Measurements from ENCODE around the gene OTUD5.

OTUD5 gene

GRCh38 chrX:48937054-48937907 lies 20.1 kb downstream of the OTUD5 start:
- DNase-seq (ENCODE audit: low read depth in 3 of 3), result peak in 2 of 3 experiments; percentile 65 to 80

DNA sequence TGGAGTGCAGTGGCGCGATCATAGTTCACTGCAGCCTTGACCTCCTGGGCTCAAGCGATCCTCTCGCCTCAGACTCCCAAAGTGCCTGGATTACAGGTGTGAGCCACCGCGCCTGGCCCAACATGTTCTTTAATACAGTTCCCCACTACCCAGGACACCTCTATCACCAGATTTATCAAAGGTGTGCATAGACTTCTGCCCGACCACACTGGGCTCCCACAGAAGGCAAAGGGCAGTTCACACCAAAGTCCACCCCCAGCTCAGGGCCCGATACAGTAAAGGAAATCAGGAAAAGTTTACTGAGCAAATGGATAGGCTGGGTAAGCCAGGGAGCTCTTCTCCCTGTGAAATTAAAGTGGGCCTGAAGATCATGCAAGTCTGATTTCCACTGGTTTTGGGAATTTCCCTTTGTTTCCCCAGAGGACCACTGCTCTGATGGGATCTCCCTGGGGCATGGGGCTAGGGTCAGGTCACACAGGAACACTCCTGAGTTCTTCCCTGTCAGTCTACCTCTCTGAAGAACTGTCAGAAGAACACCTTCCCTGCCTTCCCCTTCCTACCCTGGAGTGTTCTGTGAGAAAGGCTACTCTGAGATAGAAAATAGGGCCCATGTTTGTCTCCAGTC lies 20.9 kb downstream of the OTUD5 start:
- DNase-seq (ENCODE audit: low read depth in 3 of 3), result no peak

DNA sequence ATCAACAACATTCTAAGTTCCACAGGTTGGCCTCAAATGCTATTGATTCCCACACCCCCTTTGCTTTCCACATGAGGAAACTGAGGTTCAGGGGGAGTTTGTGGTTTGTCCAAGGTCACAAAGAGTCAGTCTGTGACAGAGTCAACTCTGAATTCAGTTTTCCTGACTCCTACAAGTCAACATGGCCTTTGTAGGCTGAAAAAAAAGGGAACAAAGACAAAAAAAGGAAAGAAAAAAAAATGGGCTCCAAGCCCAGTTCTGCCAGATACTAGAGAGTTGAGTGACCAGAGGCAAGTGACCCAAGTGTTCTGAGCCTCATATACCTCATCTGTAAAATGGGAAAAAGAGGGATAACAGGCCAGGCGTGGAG lies 22.1 kb downstream of the OTUD5 start:
- DNase-seq (ENCODE audit: low read depth in 3 of 3), result no peak

DNA sequence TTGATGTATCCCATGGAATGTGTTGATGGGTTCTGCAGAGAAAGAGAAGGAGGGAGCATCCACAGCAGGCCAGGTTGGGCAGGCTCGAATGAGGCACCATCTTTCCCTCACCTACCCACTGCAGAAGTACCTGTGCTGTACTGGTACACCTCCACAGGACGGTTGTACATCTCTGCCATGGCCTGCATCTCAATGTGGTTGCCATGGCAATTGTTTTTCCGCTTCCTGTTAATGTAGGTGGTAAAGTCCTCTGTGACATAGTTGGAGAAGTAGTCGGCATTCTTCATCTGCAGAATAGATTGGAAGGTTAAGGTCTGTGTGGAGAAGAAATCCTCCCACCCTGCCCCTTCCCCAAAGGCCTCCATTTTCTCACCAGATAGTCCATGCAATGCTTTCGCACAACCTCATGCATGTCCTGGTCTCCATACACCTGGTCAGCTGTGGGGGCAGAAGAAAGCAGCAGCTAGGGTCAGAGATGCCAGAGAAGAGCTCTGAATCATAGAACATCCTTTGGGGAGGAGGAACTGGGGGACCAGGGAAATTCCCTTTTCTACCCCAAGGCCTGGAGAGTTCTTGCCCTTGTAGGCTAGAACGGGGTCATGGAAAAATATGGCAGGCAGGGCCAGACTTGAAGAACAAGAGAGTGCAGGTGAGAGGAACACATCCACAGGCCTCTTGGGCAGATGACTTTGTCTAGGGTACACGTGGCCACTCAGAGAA lies 22.7 kb downstream of the OTUD5 start:
- DNase-seq (ENCODE audit: low read depth in 3 of 3), result no peak

DNA sequence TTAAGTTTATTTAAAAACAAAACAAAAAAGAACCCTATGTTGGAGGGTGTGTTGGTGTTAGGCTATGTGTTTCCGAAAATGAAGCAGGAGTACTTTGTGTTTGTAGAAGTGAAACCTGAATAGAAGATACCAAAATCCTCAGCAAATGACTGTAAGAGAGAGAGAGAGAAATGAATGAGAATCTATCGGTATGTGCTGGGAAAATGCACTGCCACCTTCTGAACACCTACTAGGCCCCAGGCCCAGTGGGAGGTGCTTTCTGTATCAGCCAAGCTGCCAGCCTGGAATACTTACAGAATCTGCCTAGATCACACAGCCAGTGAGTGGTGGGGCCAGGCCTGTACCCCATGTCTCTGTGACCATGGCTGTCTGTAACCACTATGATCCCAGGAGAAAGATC lies 23.6 kb downstream of the OTUD5 start:
- DNase-seq (ENCODE audit: low read depth in 3 of 3), result no peak

- DNase-seq (ENCODE audit: low read depth in 3 of 3), result no peak
These were observed 29.5 kb downstream of the OTUD5 start for GRCh38 chrX:48927736-48928382.

GRCh38 chrX:48927123-48927522 lies 30.3 kb downstream of the OTUD5 start:
- DNase-seq (ENCODE audit: low read depth in 3 of 3), result no peak

DNA sequence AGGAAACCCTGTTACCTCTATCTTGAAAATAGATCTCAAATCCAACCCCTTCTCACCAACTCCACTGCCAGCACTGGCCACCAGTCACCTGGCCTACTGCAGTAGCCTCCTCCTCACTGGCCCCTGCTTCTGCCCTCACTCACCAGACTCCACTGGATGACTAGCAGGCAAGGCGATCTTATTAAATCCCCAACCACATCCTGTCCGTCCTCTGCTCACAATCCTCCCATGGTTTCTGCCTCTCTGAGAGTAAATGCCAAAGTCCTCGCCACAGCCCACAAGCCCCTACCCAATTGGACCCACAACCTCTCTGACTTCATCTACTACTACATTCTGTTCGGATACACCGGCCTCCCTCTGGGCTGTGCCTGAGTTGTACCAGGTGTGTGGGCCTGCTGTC lies 33.1 kb downstream of the OTUD5 start:
- no peak for DNase-seq (ENCODE audit: low read depth in 3 of 3)

GRCh38 chrX:48923771-48924170 lies 33.6 kb downstream of the OTUD5 start:
- no peak for DNase-seq (ENCODE audit: low read depth in 3 of 3)

DNA sequence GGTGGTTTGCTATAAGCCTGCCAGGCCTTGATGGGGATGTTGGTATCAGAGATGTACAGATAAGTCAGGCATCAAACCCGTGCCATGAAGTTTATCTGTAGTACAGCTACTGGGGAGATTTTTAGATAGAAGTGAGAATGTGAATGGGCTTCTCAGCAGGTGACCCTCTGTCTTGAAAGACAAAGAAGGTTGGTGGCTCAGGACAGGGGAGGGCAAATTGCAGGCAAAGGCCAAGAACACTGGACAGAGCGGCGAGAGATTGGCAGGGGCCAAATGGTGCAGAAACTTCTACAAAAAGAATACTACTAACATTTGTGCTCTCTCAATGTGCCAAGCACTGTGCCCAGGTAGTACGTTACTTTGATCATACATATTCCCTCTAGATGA lies 36.7 kb downstream of the OTUD5 start:
- DNase-seq (ENCODE audit: low read depth in 3 of 3), result no peak

DNA sequence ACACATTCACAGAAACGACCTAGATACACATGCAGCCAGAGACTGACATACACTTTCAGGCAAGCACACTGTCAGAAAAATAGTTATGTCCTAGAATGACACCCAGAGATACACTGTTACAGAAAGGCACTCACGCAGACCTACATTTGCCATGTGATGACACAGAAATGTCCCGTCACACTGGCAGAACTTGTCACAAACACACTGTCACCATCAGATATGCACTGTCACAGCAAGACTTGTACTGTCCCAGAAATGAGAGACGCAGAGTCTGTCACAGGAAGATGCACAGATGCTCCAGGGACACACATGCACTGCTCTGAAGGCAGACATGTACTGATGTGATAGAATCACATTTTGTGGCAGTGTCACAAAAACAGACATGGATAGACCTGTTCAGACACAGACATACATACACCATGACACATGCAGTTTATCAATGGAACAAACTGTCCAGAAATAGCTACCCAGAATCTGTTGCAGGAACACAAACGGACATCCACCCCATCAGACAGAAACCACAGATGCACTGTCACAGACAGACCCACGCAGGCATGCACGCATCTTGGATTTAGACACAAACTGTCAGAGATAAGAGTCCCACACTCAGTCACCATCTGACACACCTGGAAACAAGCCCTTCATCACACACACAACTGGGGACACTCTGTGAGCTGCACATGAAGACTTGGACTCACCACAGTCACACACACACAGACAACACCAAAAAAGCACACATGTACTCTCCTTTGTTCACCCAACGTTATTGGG lies 37.3 kb downstream of the OTUD5 start:
- DNase-seq (ENCODE audit: low read depth in 3 of 3), result no peak

DNA sequence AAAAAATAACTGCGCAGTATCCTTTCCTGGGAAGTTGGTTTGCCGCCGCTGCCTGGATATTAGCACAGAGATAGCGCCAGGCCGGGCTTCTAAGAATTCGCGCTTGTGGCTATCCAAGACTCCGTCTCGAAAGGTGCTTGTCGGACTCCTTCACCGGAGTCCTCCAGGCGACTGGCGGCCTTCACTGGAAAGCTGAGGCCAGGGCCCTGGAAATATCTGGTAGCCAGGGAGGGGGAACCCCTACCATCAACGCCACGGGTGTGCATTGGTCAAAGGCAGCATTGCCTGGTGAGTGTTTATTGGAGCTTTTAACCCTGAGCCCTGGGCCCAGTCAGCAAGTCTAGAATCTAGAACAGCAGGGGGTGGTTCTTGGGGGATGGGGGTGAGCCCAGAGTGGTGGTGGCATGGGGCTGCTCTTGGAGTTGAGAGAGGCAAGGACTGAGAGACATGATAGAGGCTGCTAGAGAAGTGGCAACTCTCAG lies 38.0 kb downstream of the OTUD5 start:
- DNase-seq (ENCODE audit: low read depth in 3 of 3), result no peak

- DNase-seq (ENCODE audit: low read depth in 3 of 3), result peak; percentile 71 to 90 (median 78)
These were observed 38.6 kb downstream of the OTUD5 start, which contains the start of gene PIM2 for GRCh38 chrX:48918643-48919340. TSS of gene PIM2 (minus strand) at chrX:48919024. CDS start at chrX:48918834, 190 bp downstream.

DNA sequence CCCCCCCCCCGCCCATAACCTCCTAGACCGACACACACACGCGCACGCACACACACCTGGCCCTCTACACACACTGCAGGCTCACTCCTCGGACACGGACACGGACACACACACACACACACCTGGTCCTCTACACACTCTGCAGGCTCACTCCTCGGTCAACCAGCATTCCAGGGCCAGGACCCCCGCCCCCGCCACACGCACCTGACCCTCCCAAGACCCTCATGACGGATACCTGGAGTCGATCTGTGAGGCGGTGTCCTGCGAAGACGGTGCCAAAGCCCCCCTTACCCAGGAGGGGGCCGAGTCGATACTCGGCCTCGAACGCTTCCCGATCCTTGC lies 39.1 kb downstream of the OTUD5 start:
- DNase-seq (ENCODE audit: low read depth in 3 of 3), result no peak

GRCh38 chrX:48917139-48918001 lies 40.0 kb downstream of the OTUD5 start:
- DNase-seq (ENCODE audit: low read depth in 3 of 3), result peak; percentile 63 to 78 (median 68)

- DNase-seq (ENCODE audit: low read depth in 3 of 3), result no peak
These were observed 42.6 kb downstream of the OTUD5 start for GRCh38 chrX:48914593-48915493.

GRCh38 chrX:48913605-48914366 lies 43.6 kb downstream of the OTUD5 start:
- no peak for DNase-seq (ENCODE audit: low read depth in 3 of 3)
